Measurements from ENCODE around the gene IGFBP1.
"Not testable (repeated sequence)": the region's sequence is repeated elsewhere in the genome, so short reads cannot be mapped to it uniquely, and the experiment has no call there.

IGFBP1 gene

DNA sequence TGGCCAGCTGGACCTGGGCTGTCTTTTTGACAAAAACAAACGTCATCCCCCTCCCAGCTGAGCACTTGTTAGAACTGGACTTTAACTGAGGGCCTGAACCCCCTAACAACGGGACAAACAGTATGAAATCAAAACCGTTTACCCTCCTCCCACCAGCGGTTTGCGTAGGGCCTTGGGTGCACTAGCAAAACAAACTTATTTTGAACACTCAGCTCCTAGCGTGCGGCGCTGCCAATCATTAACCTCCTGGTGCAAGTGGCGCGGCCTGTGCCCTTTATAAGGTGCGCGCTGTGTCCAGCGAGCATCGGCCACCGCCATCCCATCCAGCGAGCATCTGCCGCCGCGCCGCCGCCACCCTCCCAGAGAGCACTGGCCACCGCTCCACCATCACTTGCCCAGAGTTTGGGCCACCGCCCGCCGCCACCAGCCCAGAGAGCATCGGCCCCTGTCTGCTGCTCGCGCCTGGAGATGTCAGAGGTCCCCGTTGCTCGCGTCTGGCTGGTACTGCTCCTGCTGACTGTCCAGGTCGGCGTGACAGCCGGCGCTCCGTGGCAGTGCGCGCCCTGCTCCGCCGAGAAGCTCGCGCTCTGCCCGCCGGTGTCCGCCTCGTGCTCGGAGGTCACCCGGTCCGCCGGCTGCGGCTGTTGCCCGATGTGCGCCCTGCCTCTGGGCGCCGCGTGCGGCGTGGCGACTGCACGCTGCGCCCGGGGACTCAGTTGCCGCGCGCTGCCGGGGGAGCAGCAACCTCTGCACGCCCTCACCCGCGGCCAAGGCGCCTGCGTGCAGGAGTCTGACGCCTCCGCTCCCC is at the start of gene IGFBP1:
Gene IGFBP1 (plus strand): TSS at position 304 of the 808 bp plus-strand sequence. CDS start 165 bp downstream, at position 469.
- no peak for DNase-seq

GRCh38 chr7:45838852-45839251 is 49.4 kb upstream of the IGFBP1 start:
- DNase-seq = not testable (repeated sequence)

DNA sequence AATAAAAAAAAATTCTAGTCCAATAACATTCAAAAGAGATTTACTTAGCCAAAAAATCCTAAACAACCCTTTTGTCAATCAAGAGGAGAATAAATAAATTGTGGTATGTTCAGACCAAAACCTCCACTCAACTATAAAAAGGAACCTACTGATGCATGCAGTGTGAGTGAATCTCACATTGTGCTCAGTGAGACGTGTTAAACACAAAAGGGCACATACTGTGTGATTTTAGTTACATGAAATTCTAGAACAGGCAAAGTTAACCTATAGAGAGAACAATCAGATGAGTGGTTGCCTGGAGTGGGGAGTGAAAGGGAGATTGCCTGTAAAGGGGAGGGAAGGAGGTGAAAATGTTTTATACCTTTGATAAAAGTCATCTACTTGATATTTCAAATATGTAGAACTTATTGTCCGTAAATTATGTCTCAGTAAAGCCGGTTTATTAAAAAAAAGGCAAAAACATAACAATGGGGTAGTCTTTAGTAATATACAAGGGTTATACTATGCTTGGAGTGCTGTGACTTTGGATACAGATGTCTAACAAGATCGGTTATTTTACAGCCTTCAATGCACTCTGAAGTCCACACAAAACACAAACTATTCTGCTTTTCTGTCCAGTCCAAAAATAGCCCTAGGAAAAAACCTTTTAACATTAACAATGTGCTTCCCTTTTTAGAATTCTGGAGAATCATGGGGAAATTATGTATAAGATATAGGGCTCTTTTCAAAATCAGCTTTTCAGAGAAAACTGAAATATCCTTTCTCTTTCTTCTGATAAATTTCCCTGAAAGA is 46.2 kb upstream of the IGFBP1 start:
- not testable (repeated sequence) for DNase-seq

GRCh38 chr7:45846536-45846935 is 41.8 kb upstream of the IGFBP1 start:
- not testable (repeated sequence) for DNase-seq

- not testable (repeated sequence) for DNase-seq
These were observed 39.6 kb upstream of the IGFBP1 start for GRCh38 chr7:45848734-45849133.

GRCh38 chr7:45852984-45853383 is 35.3 kb upstream of the IGFBP1 start:
- not testable (repeated sequence) for DNase-seq

- DNase-seq = not testable (repeated sequence)
These were observed 34.8 kb upstream of the IGFBP1 start for GRCh38 chr7:45853491-45853890.

GRCh38 chr7:45855680-45856079 is 32.6 kb upstream of the IGFBP1 start:
- not testable (repeated sequence) for DNase-seq

DNA sequence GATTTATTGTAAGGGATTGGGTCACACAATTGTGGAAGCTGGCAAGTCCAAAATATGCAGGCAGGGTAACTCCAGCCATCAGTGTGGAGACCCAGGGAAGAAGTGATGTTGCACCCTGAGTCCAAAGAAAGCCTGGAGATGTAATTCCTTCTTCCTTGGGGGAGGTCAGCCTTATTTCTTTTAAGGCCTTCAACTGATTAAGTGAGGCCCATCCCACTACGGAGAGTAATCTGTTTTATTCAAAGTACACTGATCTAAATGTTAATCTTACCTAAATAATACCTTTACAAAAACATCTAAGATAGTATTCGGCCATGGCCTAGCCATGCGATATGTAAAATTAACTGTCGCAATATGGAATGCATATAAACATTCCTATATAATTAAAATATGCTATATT is 31.4 kb upstream of the IGFBP1 start:
- not testable (repeated sequence) for DNase-seq

DNA sequence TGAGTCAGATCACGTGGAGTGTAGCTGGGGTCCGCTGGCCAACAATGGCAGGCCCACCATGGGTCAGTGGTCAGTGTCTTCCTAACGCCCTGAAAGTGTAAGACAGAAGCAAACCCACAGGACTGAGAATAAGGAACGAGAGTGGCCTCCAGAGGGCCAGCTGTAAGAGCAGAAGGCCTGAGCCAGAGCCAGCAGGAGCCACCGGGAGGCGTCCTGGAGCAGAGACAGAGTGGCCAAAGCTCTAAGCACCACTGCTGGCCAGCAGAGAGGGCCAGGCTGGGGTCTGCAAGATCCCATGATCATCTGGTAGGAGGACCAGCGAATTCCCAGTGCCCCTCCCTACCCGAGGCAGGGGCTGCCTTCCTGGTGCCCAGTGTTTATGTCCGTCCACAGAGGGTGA is 24.6 kb upstream of the IGFBP1 start:
- no peak for DNase-seq

DNA sequence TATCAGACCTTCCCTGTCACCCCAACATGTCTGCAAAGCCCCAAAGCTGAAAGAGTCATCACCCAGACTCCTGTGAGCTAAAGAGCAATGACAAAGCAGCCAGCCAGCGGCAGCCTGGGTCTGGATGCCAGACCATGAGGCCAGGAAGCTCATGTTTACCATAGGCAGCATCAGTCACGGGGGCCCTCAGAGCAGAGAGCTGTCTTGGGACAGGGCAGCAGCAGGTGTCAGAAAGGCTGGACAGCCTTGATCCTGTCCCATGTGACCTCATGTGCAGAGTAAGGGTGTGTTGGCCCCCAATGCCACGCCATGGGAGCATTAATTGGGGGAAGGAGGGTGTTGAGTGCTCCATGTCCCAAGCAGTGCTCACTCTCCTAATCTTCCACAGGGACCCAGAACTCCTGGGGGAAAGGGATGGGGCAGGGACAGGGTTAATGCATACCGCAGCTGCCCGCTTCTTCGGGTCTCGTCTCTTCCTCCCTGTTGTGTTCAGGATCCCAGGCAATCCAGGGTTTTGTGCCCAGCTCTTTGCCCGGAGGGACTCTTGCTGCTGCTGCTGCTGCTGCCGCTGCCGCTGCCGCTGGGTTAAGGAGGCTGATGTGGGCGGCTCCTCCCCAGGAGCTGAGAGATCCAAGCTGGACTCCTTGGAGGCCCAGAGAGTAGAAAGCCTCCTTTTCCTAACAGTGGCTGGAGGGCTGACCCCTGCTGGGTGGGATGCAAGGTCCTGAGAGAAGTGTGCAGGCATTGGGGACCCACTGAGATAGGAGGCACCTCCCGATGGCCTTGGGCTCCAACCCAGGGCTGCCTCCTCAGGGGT is 22.5 kb upstream of the IGFBP1 start:
- no peak for DNase-seq

- no peak for DNase-seq
These were observed 20.8 kb upstream of the IGFBP1 start for GRCh38 chr7:45867471-45867870.

GRCh38 chr7:45869426-45869825 is 18.9 kb upstream of the IGFBP1 start:
- DNase-seq = no peak

DNA sequence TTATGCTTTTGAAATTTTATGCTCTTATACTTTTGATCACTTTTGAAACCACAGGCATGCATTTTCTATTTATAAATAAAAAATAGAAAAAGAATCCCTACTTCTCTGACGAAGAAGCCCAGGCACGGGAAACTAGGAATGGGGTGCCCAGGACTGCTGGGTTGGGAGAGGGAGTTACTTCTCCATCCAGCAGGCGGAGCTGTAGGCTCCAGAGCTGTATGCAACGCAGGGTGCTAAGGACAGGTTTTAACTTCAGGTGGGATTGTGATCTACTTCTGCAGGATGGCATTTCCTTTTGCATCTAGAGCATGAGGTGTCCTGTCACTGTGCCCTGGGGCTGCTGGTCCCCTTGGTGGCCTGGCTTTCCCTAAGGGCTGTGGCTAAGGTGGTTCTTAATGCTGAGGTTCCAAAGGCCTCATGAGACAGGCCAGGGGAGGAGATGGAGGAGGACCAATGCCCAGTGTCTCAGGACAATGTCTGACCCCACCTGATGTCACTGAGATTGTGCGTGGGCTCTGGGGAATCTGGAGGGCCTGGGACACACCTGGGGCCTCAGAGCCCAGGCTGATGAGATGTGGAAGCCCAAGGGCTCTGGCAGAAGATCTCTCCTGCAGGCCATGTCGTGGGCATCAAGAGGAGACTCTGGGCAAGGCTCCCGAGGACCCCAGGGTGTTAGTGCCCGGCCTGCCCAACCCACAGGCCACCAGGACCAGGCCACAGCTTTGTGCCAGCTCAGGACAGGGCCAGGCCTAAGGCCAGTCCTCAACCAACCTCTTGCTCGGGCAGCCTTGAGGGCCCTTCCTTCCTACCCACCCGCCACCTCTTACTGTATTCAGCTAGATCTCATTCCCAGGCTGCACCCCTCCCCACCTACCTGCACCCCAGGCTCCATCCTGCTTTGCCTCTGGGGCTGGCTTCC is 15.9 kb upstream of the IGFBP1 start:
- DNase-seq = no peak

DNA sequence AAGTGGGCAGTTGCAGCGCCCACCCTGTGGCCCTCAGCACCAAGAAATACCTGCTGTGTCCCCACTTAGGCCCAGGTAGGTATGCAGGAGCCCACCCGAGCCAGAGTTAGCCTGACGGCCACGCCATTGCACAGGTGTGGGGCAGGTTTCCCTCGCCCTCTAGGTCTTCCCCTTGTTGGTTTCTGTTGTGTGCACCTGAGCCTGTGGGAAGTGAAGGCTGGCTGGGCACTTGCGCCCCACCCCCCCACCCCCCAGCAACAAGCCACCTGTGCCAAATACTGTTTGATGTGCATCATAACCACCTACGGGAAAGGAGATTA is 15.3 kb upstream of the IGFBP1 start, which contains the start of gene CCDC201:
Gene CCDC201 (minus strand): TSS at position 48 of the 320 bp plus-strand sequence. CDS start 75 bp downstream, outside the sequence.
- no peak for DNase-seq

DNA sequence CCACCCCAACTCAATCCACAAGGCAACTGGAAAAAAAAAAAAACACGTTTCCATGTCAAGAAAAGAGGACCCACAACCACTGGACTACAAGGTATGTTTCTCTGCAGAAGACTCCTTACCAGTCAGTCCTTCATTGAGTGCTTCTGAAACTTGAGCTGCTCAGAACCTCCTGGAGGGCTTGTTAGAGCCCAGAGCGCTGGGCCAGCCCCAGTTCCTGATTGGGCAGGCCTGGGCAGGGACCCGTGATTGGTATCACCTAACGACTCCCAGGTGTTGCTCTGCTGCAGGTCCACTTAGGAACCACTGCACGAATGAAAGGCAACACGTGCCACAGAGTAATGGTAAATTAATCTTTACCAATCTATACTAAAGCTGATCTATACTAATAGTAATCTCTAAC is 14.9 kb upstream of the IGFBP1 start:
- no peak for DNase-seq

DNA sequence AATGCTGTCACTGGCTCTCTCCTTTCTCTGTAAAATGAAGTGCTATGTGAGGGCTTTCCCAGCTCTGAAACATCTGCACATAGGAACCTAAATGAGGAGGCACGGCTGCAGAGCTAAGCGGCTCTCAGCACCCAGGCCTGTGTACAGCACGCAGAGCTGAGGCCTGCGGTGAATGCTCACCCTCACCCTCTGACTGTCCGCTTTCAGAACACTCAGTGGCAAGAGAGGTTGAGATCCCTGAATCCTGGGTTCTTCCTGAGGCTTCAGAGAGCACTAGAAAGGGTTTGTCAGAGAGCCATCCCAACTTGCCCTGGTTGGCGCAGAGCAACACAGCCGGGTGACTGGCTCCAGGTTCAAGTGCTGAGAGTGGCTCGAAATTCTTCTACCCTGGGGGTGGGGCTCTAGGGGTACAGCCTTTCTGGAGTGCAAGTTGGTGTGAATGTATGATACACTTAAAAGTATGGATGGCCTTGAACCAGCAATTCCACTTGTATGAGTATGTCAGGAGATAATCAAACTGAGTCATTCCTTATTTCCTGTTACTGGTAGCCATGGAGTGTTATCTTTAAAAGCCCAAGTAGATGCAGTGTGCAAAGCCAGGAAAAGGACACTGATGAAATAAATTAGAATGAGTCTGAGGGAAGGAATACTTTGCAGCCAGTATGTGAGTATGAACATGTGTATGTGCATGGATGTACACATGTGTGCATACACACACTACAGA is 13.7 kb upstream of the IGFBP1 start:
- no peak for DNase-seq

GRCh38 chr7:45876519-45876918 is 11.8 kb upstream of the IGFBP1 start:
- no peak for DNase-seq

- no peak for DNase-seq
These were observed 9.7 kb upstream of the IGFBP1 start for GRCh38 chr7:45878457-45879144.

DNA sequence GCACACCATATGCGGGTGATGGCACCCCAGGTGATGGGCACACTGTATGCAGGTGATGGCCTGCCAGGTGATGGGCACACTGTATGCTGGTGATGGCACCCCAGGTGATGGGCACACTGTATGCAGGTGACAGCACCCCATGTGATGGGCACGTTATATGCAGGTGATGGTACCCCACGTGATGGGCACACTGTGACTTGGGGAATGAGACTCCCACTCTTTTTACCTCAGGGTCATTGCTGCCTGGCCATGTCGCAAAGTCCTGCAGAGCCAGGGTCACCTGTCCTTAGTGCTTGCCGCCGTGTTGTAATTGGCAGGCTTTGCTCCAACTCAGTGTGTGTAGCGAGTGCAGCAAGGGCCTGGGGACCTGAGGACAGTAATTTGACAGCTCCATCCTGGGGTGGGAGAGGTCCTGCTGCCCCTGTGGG is 7.8 kb upstream of the IGFBP1 start:
- DNase-seq = no peak

Measured in hippocampal formation (tissue), 2 donors.